Glutamatergic neuron (in vitro differentiated cells): ENCODE measurements around the gene FMN1. TPM values are rescaled to one million over a fixed set of nuclear protein-coding genes. Genes with fewer than 3 reads are reported as not detected.
A peak's percentile ranks its signal among the peaks of the same experiment; 100 is the strongest.

ENCODE experiments used
- DNase-seq: peaks from one replicate; pipeline ENCODE4 v3.0.0; 2022
- H3K27ac Mint-ChIP-seq: one replicate; pipeline ENCODE4 v1.8.0; 2020; ENCODE audit warnings: mild to moderate bottlenecking, mixed read lengths, inconsistent platforms; ENCODE audit not compliant: unreplicated experiment
- H3K27me3 Mint-ChIP-seq: one replicate; pipeline ENCODE4 v1.8.0; 2020; ENCODE audit warnings: mild to moderate bottlenecking, moderate library complexity, mixed read lengths, inconsistent platforms; ENCODE audit not compliant: unreplicated experiment
- H3K36me3 Mint-ChIP-seq: one replicate; pipeline ENCODE4 v1.8.0; 2020; ENCODE audit warnings: mild to moderate bottlenecking, mixed read lengths, inconsistent platforms; ENCODE audit not compliant: unreplicated experiment
- H3K4me1 Mint-ChIP-seq: one replicate; pipeline ENCODE4 v1.8.0; 2020; ENCODE audit warnings: mild to moderate bottlenecking, low read depth, mixed read lengths, inconsistent platforms; ENCODE audit not compliant: unreplicated experiment
- H3K4me3 Mint-ChIP-seq: one replicate; pipeline ENCODE4 v1.8.0; 2020; ENCODE audit warnings: mild to moderate bottlenecking, mixed read lengths, inconsistent platforms; ENCODE audit not compliant: unreplicated experiment
- H3K9me3 Mint-ChIP-seq: one replicate; pipeline ENCODE4 v1.8.0; 2020; ENCODE audit warnings: mild to moderate bottlenecking, moderate library complexity, mixed read lengths, inconsistent platforms; ENCODE audit not compliant: unreplicated experiment
- total RNA-seq: library from RNA; stranded (reverse); fragmentation: NEBNext Ultra II Directional; extraction: Animal tissue kit (Norgen Biotek cat#: 25700); gene quantifications from one replicate; pipeline ENCODE4 v1.2.1, GENCODE V29; 2021; ENCODE audit not compliant: unreplicated experiment
- TF ChIP-seq, protein P1 (sequence below): fragments of 200-600 bp; sonication (generic); IDR thresholded peaks from one replicate; pipeline ENCODE4 v1.5.0; 2021; ENCODE audit not compliant: partially characterized antibody, unreplicated experiment

FMN1 gene
- total RNA-seq, 1 donor from 2014 or later, result 1.1 TPM

DNA sequence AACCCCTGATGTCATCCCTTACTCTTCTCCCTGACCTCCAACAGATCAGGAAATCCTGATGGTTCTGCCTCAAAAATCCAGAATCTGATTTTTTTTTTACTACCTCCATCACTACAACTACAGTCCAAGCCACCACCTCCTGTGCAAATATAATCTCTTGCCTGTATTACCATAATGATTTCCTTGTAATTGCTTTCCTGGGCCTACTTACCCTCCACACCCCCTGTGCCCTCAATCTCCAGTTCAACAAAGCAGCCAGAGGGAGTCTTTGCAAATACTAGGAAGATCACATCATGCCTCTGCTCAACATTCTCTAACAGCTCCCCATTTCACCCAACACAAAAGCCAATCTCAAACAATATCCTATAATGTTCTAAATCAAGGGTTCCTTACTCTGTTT is 159.9 kb downstream of the FMN1 start:
- Mint-ChIP-seq H3K4me3 (no peak overlapping the region), H3K27me3 (peaks cover 2% of the 10 kb centered on the region), H3K27ac (no peak overlapping the region), H3K9me3 (no peaks in the 10 kb centered on the region), H3K36me3 (no peaks in the 10 kb centered on the region), H3K4me1 (peaks cover 2% of the 10 kb centered on the region)
- TF ChIP-seq, protein P1, sequence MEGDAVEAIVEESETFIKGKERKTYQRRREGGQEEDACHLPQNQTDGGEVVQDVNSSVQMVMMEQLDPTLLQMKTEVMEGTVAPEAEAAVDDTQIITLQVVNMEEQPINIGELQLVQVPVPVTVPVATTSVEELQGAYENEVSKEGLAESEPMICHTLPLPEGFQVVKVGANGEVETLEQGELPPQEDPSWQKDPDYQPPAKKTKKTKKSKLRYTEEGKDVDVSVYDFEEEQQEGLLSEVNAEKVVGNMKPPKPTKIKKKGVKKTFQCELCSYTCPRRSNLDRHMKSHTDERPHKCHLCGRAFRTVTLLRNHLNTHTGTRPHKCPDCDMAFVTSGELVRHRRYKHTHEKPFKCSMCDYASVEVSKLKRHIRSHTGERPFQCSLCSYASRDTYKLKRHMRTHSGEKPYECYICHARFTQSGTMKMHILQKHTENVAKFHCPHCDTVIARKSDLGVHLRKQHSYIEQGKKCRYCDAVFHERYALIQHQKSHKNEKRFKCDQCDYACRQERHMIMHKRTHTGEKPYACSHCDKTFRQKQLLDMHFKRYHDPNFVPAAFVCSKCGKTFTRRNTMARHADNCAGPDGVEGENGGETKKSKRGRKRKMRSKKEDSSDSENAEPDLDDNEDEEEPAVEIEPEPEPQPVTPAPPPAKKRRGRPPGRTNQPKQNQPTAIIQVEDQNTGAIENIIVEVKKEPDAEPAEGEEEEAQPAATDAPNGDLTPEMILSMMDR, result no peak
- DNase-seq, result no peak

DNA sequence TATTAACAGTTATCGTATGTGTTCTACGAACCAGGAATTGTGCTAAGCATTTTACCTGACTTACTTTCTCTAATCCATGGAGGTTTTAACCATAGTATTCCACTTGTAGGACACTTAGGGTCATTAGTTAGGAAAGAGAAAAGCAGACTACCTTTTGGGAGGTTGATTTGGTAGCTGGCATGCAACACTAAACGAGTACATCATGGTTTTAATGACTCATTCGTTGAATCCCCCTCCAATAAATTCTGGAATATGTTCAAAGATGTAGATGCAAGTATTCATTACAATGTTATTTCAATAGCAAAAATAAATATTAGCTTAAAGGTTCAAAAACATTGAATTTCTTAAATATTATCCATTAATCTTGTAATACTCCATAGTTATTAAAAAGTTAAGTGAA is 162.5 kb downstream of the FMN1 start:
- H3K4me3 Mint-ChIP-seq, result no peak overlapping the region
- H3K27me3 Mint-ChIP-seq, result peaks cover 2% of the 10 kb centered on the region
- no peaks in the 10 kb centered on the region for H3K9me3 Mint-ChIP-seq
- TF ChIP-seq, protein P1, result no peak
- H3K27ac Mint-ChIP-seq, result no peak overlapping the region
- no peaks in the 10 kb centered on the region for H3K36me3 Mint-ChIP-seq
- peaks cover 17% of the 10 kb centered on the region for H3K4me1 Mint-ChIP-seq
- DNase-seq, result no peak

GRCh38 chr15:33031324-33031821 is 163.1 kb downstream of the FMN1 start:
- Mint-ChIP-seq H3K27me3 (peaks cover 2% of the 10 kb centered on the region), H3K27ac (peak overlapping the region; percentile 48), H3K36me3 (no peaks in the 10 kb centered on the region), H3K4me1 (peaks cover 17% of the 10 kb centered on the region), H3K4me3 (no peak overlapping the region), H3K9me3 (no peaks in the 10 kb centered on the region)
- TF ChIP-seq, protein P1, result no peak
- DNase-seq, result no peak

DNA sequence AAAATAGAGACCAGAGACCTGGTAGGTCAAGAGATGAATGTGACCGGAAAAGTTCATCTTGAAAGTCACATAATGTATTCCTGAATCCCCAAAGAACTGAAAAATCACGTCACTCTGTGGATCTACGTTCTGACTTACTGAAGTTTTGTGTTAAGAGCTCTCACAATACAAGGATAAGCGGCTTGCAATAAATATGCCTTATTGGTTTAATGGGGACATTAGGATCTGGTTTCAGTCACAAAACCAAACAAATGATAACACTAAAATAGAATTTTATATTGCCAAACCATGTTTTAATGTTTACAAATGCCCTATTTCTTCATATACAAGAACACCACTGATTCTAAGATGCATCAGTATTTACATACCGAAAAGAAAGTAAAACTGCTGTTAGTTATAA is 164.2 kb downstream of the FMN1 start:
- Mint-ChIP-seq H3K9me3 (no peaks in the 10 kb centered on the region), H3K4me3 (no peak overlapping the region), H3K27ac (no peak overlapping the region), H3K27me3 (peaks cover 2% of the 10 kb centered on the region), H3K4me1 (peaks cover 17% of the 10 kb centered on the region), H3K36me3 (no peaks in the 10 kb centered on the region)
- no peak for DNase-seq
- TF ChIP-seq, protein P1, result no peak

DNA sequence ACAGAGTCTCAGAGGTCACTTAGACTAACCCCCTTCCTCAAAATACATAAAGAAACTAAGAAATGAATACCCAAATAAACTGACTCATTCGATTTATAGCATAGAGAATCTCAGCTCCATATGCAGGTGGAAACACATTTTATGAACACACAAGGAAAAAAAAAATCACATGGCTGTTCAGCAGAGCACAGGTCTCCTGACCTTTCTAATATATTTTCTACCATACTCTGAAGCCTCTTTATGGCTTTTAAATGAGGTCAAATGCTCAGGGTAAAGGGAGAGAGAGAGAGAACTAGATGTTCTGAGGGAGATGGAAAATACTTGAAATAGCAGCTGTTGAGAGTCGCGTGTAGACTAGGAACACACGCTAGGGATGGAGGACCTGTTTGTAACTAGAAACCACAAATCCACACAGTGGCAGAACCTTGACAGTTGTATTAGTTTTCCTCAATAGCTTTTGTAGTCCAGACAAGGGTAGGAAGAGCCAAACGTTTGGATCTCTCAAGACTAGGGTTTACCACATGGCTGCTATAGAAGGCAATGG is 165.3 kb downstream of the FMN1 start:
- Mint-ChIP-seq H3K4me1 (peaks cover 17% of the 10 kb centered on the region), H3K36me3 (no peaks in the 10 kb centered on the region), H3K9me3 (no peaks in the 10 kb centered on the region), H3K4me3 (no peak overlapping the region), H3K27ac (no peak overlapping the region), H3K27me3 (peaks cover 2% of the 10 kb centered on the region)
- TF ChIP-seq, protein P1, result no peak
- DNase-seq, result no peak
